Measurements from ENCODE around the gene CFAP73. TPM values are rescaled to one million over a fixed set of nuclear protein-coding genes. Genes with fewer than 3 reads are reported as not detected.

CFAP73 gene
- polyA plus RNA-seq, 1 experiment, result not detected

GRCh38 chr12:113185180-113186032 lies 35.9 kb downstream of the CFAP73 start, which contains the start of the genes DDX54 and RITA1:
DDX54 (minus strand) TSS chr12:113185478; CDS start chr12:113185451, 27 bp downstream.
RITA1 (plus strand) TSS chr12:113185721; CDS start chr12:113186747, 1,026 bp downstream.
- TF ChIP-seq CTCF (IDR thresholded peaks at IDR 0.05; ENCODE audit: low read depth, low read length), result no peak
- Histone ChIP-seq H3K9me3 (ENCODE audit: control insufficient read depth, insufficient read depth, low read length) (no peaks in the 10 kb centered on the region; the same call in 1 of the 2 replicates), H3K4me3 (ENCODE audit: low read depth, low read length) (peak within 1 kb of the TSS; percentile 87), H3K27me3 (ENCODE audit: control insufficient read depth, insufficient read depth, low read length) (no peaks in the 10 kb centered on the region), H3K27ac (ENCODE audit: low read depth, low read length) (peak within 1 kb of the TSS; percentile 89)
- POLR2A ChIA-PET, result interaction anchor here (0.5 to 1.6 kb wide), 8 partner anchors 8 to 1076 kb away, joined by 3 to 8 read pairs (median 4); no protein-coding TSS in a partner anchor
- DNase-seq (ENCODE audit: low read depth, low spot score), result peak; percentile 33
- CTCF ChIA-PET, result interaction anchor here (1.3 to 4.8 kb wide), 2 partner anchors 11 to 276 kb away, joined by 3 to 24 read pairs; no protein-coding TSS in a partner anchor

- Histone ChIP-seq H3K27me3 (ENCODE audit: control insufficient read depth, insufficient read depth, low read length) (no peaks in the 10 kb centered on the region), H3K27ac (ENCODE audit: low read depth, low read length) (peak overlapping the region; percentile 89), H3K9me3 (ENCODE audit: control insufficient read depth, insufficient read depth, low read length) (no peaks in the 10 kb centered on the region; the same call in 1 of the 2 replicates), H3K4me3 (ENCODE audit: low read depth, low read length) (peak overlapping the region; percentile 87)
- CTCF ChIA-PET, result interaction anchor here (1.3 to 4.8 kb wide), 2 partner anchors 12 to 275 kb away, joined by 3 to 24 read pairs; no protein-coding TSS in a partner anchor
- no peak for TF ChIP-seq CTCF (IDR thresholded peaks at IDR 0.05; ENCODE audit: low read depth, low read length)
- DNase-seq (ENCODE audit: low read depth, low spot score), result no peak
- POLR2A ChIA-PET, result interaction anchor here (0.5 to 1.6 kb wide), 4 partner anchors 9 to 285 kb away, joined by 3 to 6 read pairs (median 4); no protein-coding TSS in a partner anchor
These were observed 36.5 kb downstream of the CFAP73 start for GRCh38 chr12:113186033-113186365.

GRCh38 chr12:113186666-113187325 lies 37.3 kb downstream of the CFAP73 start:
- H3K27ac ChIP-seq (ENCODE audit: low read depth, low read length), result no peak overlapping the region
- H3K9me3 ChIP-seq (ENCODE audit: control insufficient read depth, insufficient read depth, low read length), result no peaks in the 10 kb centered on the region; the same call in 1 of the 2 replicates
- no peaks in the 10 kb centered on the region for H3K27me3 ChIP-seq (ENCODE audit: control insufficient read depth, insufficient read depth, low read length)
- ChIA-PET CTCF (interaction anchor here (0.9 to 4.8 kb wide), 4 partner anchors 10 to 275 kb away, joined by 3 to 24 read pairs (median 6); no protein-coding TSS in a partner anchor), POLR2A (interaction anchor here (0.6 to 0.7 kb wide), 2 partner anchors 9 to 236 kb away, joined by 3 to 4 read pairs; no protein-coding TSS in a partner anchor)
- H3K4me3 ChIP-seq (ENCODE audit: low read depth, low read length), result peak overlapping the region; percentile 87; the same call in 1 of the 2 replicates
- DNase-seq (ENCODE audit: low read depth, low spot score), result no peak
- no peak for TF ChIP-seq CTCF (IDR thresholded peaks at IDR 0.05; ENCODE audit: low read depth, low read length)

- no peaks in the 10 kb centered on the region; the same call in 1 of the 2 replicates for H3K9me3 ChIP-seq (ENCODE audit: control insufficient read depth, insufficient read depth, low read length)
- no peak for TF ChIP-seq CTCF (IDR thresholded peaks at IDR 0.05; ENCODE audit: low read depth, low read length)
- no peak for DNase-seq (ENCODE audit: low read depth, low spot score)
- POLR2A ChIA-PET, result interaction anchor here (0.6 kb wide), 2 partner anchors 146 to 397 kb away, joined by 5 to 7 read pairs; partner anchors contain the start of gene SLC8B1
- CTCF ChIA-PET, result interaction anchor here (0.6 to 1.1 kb wide), 3 partner anchors 8 to 236 kb away, joined by 3 to 5 read pairs (median 3); no protein-coding TSS in a partner anchor
- no peak overlapping the region for H3K27ac ChIP-seq (ENCODE audit: low read depth, low read length)
- H3K27me3 ChIP-seq (ENCODE audit: control insufficient read depth, insufficient read depth, low read length), result no peaks in the 10 kb centered on the region
- no peak overlapping the region for H3K4me3 ChIP-seq (ENCODE audit: low read depth, low read length)
These were observed 39.8 kb downstream of the CFAP73 start for GRCh38 chr12:113189361-113189760.

Data from AG04450 (cell line).